ENCODE measurements around the gene NPAS2.

Gene NPAS2

GRCh38 chr2:100945930-100946607, 126.1 kb downstream of the NPAS2 start:
- DNase-seq: no peak

DNA sequence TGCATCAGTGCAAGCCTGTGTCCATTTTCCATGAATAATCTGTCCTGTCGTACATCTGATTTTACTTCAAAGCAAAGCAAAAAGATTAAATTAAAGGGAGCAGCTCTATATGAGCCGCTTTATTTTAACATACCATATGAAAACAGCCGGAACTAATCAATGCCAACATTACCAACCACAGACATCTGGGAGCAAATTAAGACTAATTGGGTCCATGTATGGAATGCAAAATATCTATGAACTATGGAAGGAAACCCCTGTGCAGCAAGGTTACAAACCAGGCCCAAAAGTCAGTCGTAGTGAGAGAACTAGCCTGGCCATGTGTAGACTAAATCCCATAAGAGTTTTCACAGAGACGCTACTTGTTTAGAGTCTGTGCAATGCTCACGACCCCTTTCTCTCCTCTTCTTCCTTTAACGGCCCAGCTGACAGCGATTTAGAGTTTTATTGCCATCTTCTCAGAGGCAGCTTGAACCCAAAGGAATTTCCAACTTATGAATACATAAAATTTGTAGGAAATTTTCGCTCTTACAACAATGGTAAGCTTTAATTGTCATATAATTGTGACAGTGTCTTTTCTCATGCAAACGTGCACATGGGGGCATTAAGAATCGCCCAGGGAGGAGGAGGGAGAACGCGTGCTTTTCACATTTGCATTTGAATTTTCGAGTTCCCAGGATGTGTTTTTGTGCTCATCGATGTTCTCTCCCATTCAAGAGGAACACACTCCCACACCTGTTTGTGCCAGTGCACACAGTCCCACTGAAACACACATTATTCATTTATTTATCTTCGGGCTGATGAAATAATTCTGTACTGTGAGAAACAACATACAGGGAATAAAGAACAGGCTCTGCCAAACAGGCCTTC, 129.2 kb downstream of the NPAS2 start:
- no peak for DNase-seq

DNA sequence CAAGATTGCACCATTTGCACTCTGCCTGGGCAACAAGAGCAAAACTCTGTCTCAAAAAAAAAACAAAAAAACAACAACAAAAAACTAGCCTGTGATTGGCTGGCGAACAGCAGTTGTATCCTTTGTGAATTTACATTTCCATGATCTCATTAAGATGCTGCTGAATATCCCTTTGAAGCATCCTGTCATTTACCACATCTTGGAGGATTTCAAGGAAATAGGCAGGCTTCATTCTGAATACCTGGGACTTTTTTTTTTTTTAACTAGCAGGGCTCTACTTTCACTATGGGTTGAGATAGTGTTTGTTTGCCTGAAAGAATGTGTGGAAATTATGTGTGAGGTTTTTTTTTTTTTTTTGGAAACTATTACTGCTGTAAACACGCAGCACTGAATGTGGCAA, 132.6 kb downstream of the NPAS2 start:
- no peak for DNase-seq

DNA sequence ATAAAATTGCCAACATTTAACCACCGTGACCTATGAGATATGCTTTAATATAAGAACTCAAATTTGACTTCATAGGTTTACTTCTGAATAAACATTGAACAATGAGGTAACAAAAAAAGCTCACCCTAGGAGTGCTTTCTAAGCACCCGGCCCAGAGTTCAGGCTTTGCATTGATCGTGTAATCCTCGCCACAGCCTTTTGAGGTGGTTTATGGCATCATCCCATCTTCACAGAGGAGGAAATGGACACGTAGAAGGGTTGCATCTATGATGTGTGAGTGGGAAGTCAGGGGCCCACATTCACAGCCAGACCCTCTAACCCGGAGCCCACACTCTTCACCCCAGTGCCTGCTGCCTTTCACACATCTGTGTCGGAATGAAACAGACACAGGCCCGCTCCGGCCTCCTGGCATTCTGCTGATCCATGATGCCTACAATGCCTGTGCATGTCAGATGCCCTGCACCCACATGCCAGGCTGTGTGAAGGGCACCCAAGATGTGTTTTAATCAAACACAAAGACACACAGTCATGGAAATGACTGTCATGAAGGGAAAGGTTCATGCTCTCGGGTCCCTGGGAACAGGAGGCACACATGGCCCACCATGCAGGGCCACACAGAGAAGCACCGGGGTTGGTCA, 133.6 kb downstream of the NPAS2 start:
- no peak for DNase-seq

GRCh38 chr2:100954044-100954420, 134.1 kb downstream of the NPAS2 start:
- no peak for DNase-seq

- DNase-seq: no peak
Observed at GRCh38 chr2:100955226-100955625, 135.3 kb downstream of the NPAS2 start.

DNA sequence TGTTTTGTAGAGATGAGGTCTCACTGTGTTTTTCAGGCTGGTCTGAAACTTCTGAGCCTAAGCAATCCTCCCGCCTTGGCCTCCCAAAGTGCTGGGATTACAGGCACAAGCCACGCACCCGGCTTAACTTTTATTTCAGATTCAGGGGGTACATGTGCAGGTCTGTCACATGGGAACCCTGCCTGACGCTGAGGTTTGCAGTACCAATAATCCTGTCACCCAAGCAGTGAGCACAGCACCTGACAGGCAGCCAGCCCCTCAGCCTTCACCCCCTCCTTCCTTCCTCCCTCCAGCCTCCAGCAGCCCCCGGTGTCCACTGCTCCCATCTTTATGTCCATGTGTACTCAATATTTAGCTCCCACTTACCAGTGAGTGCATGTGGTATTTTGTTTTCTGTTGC, 136.1 kb downstream of the NPAS2 start:
- DNase-seq: no peak

GRCh38 chr2:100957996-100958653, 138.2 kb downstream of the NPAS2 start:
- DNase-seq: no peak

DNA sequence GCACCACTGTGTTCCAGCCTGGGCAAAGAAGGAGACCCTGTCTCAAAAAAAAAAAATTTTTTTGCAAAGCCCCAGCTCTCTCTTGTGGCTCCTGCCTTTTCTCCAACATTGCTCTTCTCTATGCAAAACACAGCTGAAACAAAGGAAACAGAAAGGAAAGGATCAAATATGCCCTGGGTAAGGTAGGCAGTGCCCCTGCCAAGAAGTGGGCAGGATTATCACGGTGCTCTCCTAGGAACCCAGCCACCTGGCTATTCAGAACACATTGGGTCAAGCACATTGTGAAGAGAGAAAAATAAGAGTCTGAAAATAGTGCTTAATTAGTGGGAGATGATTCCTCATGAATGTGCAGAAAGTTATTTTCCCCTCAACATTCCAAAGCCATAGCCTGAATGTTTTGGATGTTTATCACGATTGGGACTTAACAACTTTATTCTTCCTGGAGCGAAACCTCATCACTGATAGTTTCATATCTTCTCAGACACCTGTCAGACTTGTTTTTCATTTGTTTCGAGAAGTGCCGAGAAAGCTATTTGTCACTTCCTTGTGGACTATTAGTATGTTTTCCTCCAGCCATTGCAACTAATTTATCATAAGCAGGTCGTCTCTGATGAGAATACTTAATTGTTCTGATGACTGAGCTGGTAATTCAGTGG, 139.4 kb downstream of the NPAS2 start:
- DNase-seq: no peak

GRCh38 chr2:100960688-100961087, 140.7 kb downstream of the NPAS2 start:
- DNase-seq: no peak

DNA sequence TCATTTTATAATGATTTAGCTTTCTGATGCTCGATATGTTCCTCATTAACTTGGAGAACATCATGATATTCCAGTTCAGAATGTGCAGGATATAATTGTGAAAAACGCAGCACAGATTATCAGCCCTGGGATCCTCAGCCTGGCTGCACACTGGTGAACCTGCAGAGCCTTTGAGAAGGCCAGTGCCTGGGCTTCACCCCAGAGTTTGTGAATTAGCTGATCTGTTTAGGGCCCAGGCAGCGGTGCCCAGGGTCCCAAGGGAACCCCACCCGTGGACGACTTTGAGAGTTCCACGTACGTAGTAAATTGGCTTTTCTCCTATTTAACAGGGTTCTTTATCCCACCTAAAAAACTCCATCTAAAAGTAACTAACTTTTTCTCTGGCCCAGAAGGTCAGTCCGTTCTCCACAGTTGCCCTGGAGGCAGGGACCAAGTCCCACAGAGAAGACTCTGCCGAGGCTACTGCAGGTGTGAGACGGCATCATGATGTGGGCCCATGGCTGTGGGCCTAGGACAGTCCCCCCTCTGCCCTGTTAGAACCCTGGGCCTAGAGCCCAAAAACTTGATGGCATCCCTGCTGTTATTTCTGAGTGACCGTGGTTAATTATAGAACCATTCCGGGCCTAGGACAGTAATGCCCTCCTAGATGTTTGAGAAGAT, 142.6 kb downstream of the NPAS2 start:
- DNase-seq: no peak

GRCh38 chr2:100963026-100963375, 143.1 kb downstream of the NPAS2 start:
- no peak for DNase-seq

- no peak for DNase-seq
Observed at GRCh38 chr2:100964222-100964621, 144.3 kb downstream of the NPAS2 start.

DNA sequence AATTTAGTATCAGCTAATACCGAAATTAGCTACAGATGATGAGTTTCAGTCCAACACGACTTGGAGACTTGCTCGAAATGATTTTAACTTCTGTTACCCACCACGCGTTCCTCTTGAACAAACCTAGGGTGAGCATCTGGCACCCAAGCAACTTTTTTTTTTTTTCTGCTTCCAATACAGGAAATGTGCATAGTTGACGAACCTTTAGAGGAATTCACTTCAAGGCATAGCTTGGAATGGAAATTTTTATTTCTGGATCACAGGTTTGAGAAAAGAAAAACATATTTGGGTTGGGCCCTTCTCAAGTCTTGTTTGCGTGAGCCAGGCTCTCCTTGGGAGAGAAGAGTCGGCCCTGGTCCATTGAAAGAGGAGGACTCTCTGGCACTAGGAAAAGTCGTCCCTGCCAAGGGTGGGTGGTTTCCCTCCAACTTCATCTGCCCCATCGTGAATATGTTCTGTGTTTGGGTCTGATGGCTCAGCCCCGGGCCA, 144.8 kb downstream of the NPAS2 start:
- no peak for DNase-seq

GRCh38 chr2:100965596-100965995, 145.7 kb downstream of the NPAS2 start:
- no peak for DNase-seq

- no peak for DNase-seq
Observed at GRCh38 chr2:100967716-100968115, 147.8 kb downstream of the NPAS2 start.

DNA sequence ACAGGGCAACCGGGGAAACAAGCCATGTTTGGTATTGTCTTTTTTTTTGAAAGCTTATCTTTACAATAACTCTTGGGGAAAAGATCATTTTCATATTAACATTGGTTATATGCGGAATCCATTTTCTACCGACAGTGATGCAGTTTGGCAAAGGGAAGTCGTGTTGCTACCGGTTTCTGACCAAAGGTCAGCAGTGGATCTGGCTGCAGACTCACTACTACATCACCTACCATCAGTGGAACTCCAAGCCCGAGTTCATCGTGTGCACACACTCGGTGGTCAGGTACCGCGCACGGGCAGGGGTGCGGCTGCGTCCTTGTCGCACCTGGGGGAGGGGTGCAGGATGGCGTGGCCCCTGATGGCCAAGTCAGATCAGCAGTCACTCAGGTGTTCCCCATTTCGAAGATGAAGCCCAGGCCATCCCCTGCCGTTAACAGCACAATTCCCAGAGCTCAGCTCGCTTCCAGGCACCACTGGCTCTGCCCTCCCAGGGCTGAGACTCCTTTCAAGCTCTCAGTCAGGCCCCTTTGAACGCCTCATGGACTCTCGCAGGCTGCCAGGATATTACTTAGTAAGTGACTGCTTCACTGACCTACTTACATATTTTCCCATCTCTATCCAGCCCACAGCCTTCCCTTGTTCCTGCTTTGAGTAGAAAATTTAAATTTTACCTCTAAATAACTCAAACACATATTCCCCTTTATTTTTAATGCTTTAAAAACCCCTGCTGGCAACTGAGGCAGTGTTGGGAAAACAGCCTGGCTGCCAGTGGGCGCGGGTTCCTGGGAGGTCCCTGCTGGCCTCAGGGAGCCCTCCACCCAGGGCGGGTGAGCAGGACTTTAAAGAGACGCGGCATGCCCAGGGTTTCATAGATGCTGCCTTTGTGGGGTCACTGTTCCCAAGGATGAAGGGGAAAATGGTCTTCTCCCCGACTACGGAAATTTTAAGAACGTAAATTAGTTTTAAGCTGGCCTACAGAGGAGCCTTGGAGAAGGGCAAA, 148.5 kb downstream of the NPAS2 start:
- no peak for DNase-seq

GRCh38 chr2:100969998-100970397, 150.1 kb downstream of the NPAS2 start:
- no peak for DNase-seq

- DNase-seq: no peak
Observed at GRCh38 chr2:100971221-100971620, 151.3 kb downstream of the NPAS2 start.

GRCh38 chr2:100972452-100972851, 152.5 kb downstream of the NPAS2 start:
- DNase-seq: no peak

Measured in effector CD8-positive, alpha-beta T cell (primary cell).